ENCODE results near the gene ITGA6. TPM values are rescaled to one million over a fixed set of nuclear protein-coding genes. Genes with fewer than 3 reads are reported as not detected.

The ITGA6 gene
- total and polyA plus RNA-seq, 2 experiments from 2014 or later = 32.9 to 124 TPM

GRCh38 chr2:172510548-172510947 is 83.2 kb downstream of the ITGA6 start (continued):
- TF ChIP-seq ZNF462 (CRISPR knock-in tag; IDR thresholded peaks at IDR 0.05) (no peak), POLR2AphosphoS5 (IDR thresholded peaks at IDR 0.05; ENCODE audit: low read depth) (no peak), REST (IDR thresholded peaks at IDR 0.05; ENCODE audit: unreplicated experiment) (no peak)

GRCh38 chr2:172512810-172513523 is 85.6 kb downstream of the ITGA6 start:
- no peak overlapping the region for H3K4me3 Mint-ChIP-seq
- no peak overlapping the region for H3K4me3 ChIP-seq
- peaks cover 48% of the 10 kb centered on the region for H3K36me3 Mint-ChIP-seq (ENCODE audit: low read depth)
- TF ChIP-seq REST (IDR thresholded peaks at IDR 0.05; ENCODE audit: unreplicated experiment) = no peak
- TF ChIP-seq JUNB (IDR thresholded peaks at IDR 0.05; ENCODE audit: unreplicated experiment) = no peak
- no peak for TF ChIP-seq ZNF114 (CRISPR knock-in tag; IDR thresholded peaks at IDR 0.05)
- no peak for TF ChIP-seq CTCF (conservative IDR thresholded peaks at IDR 0.05; ENCODE audit: low read depth in 2 of 2)
- no peak for TF ChIP-seq STAT1 (IDR thresholded peaks at IDR 0.05; ENCODE audit: unreplicated experiment)
- TF ChIP-seq POLR2AphosphoS5 (IDR thresholded peaks at IDR 0.05; ENCODE audit: low read depth) = no peak
- no peak for TF ChIP-seq EZH2 (IDR thresholded peaks at IDR 0.05; ENCODE audit: low read depth, unreplicated experiment)
- no peak for TF ChIP-seq NANOG (IDR thresholded peaks at IDR 0.05; ENCODE audit: borderline replicate concordance)

More at GRCh38 chr2:172512810-172513523, 85.6 kb downstream of the ITGA6 start:
- H3F3A ChIP-seq (replicated peaks; ENCODE audit: low read depth) = no peaks in the 10 kb centered on the region
- H3K4me2 ChIP-seq = no peak overlapping the region
- no peaks in the 10 kb centered on the region for H3K4me1 Mint-ChIP-seq
- H3K9me2 ChIP-seq (ENCODE audit: insufficient read depth) = no peaks in the 10 kb centered on the region
- H3K27me3 ChIP-seq (ENCODE audit: insufficient read depth) = no peaks in the 10 kb centered on the region
- H3K36me3 ChIP-seq (ENCODE audit: insufficient read depth) = peaks cover 7% of the 10 kb centered on the region
- no peaks in the 10 kb centered on the region for H3K79me2 ChIP-seq (replicated peaks; ENCODE audit: insufficient read depth)
- no peak overlapping the region for H2AFZ ChIP-seq
- no peaks in the 10 kb centered on the region for H4K20me1 ChIP-seq (replicated peaks; ENCODE audit: insufficient read depth)
- H3K9me3 Mint-ChIP-seq = peaks cover 46% of the 10 kb centered on the region
- ATAC-seq = no peak
- H3K4me1 ChIP-seq (ENCODE audit: insufficient read depth) = no peaks in the 10 kb centered on the region
- H3K27ac ChIP-seq (ENCODE audit: low read depth) = no peak overlapping the region
- H3K27ac Mint-ChIP-seq = no peak overlapping the region
- no peak for DNase-seq (ENCODE audit: low spot score)
- peaks cover 10% of the 10 kb centered on the region for H3K27me3 Mint-ChIP-seq (ENCODE audit: insufficient read depth, low read depth, poor library complexity)

All from GM23338 (cell line).